HG02938 (cell line): ENCODE measurements around the gene DHX38.

Experiments
- ATAC-seq: cut with Tn5 transposase; IDR thresholded peaks from one replicate; pipeline ENCODE4 v1.9.1; 2021; ENCODE audit warnings: mild to moderate bottlenecking, moderate library complexity; ENCODE audit not compliant: unreplicated experiment

The DHX38 gene

GRCh38 chr16:72083778-72084404 lies 9.8 kb upstream of the DHX38 start:
- no peak for ATAC-seq

- no peak for ATAC-seq
These were observed 9.2 kb upstream of the DHX38 start for GRCh38 chr16:72084445-72084844.

- ATAC-seq = no peak
These were observed 8.6 kb upstream of the DHX38 start for GRCh38 chr16:72085002-72085401.

- no peak for ATAC-seq
These were observed 2.4 kb upstream of the DHX38 start for GRCh38 chr16:72091217-72091616.

GRCh38 chr16:72092832-72093447 lies 707 bp upstream of the DHX38 start:
- no peak for ATAC-seq

- ATAC-seq = peak; percentile 1
These were observed 591 bp downstream of the DHX38 start for GRCh38 chr16:72094266-72094610.

GRCh38 chr16:72098936-72099335 lies 5.3 kb downstream of the DHX38 start:
- no peak for ATAC-seq

- ATAC-seq = peak; percentile 83
These were observed 5.8 kb downstream of the DHX38 start for GRCh38 chr16:72099377-72099818.

GRCh38 chr16:72101195-72101594 lies 7.5 kb downstream of the DHX38 start:
- no peak for ATAC-seq

- ATAC-seq = no peak
These were observed 11.3 kb downstream of the DHX38 start for GRCh38 chr16:72104905-72105304.

GRCh38 chr16:72105978-72106377 lies 12.3 kb downstream of the DHX38 start:
- ATAC-seq = no peak

GRCh38 chr16:72107371-72107770 lies 13.7 kb downstream of the DHX38 start:
- no peak for ATAC-seq

GRCh38 chr16:72108353-72109102 lies 14.9 kb downstream of the DHX38 start:
- no peak for ATAC-seq

- ATAC-seq = no peak
These were observed 15.7 kb downstream of the DHX38 start for GRCh38 chr16:72109300-72109699.

- no peak for ATAC-seq
These were observed 16.4 kb downstream of the DHX38 start for GRCh38 chr16:72109966-72110530.

- no peak for ATAC-seq
These were observed 17.3 kb downstream of the DHX38 start for GRCh38 chr16:72110662-72111615.

GRCh38 chr16:72111657-72112451 lies 18.2 kb downstream of the DHX38 start:
- no peak for ATAC-seq

- no peak for ATAC-seq
These were observed 18.8 kb downstream of the DHX38 start for GRCh38 chr16:72112452-72112792.

- no peak for ATAC-seq
These were observed 19.4 kb downstream of the DHX38 start for GRCh38 chr16:72112906-72113615.

- no peak for ATAC-seq
These were observed 19.9 kb downstream of the DHX38 start for GRCh38 chr16:72113616-72113945.
